HCEC 1CT (cell line): ENCODE data around the gene GHRHR.

Source experiments
- DNase-seq: peaks from one replicate; pipeline ENCODE4 v3.0.0-alpha.2; 2017

The GHRHR gene

DNA sequence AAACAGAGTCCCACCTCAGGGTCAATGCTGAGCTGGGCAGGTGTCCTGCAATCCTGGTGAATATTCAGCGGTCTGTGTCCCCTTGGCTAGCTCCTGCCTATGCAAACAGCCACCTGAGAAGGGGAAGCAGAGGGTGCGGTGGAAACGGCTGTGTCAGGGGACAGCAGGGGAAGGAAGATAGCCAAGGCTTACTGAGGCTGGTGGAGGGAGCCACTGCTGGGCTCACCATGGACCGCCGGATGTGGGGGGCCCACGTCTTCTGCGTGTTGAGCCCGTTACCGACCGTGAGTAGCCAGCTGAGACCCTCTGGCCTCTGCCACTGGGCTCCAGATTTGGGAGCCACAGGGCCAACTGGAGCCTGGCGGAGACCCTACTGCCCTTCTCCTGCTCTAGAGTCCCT lies at the start of gene GHRHR:
Gene GHRHR (plus strand): TSS at position 112 of the 400 bp plus-strand sequence. CDS start 116 bp downstream, at position 228.
- DNase-seq: no peak

DNA sequence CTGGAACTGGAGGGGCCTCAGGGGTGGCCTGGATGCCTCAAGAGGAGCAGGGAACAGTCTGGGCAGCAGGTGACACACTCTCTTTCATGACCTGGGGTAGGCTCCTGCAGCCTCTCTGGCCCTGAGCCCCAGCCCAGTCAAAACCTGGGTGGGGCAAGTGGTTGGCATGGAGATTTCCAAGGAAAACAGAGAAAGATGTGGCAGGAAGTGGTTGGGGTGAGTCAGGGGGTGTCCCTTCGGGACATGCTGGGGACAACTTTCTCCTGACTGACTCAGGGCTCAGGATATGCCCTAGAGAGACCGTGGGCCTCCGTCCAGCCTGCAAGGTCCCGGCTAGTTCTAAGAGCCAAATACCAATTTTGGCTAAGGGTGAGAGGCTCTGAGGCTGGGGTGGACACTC lies 49.2 kb upstream of the GHRHR start:
- no peak for DNase-seq

DNA sequence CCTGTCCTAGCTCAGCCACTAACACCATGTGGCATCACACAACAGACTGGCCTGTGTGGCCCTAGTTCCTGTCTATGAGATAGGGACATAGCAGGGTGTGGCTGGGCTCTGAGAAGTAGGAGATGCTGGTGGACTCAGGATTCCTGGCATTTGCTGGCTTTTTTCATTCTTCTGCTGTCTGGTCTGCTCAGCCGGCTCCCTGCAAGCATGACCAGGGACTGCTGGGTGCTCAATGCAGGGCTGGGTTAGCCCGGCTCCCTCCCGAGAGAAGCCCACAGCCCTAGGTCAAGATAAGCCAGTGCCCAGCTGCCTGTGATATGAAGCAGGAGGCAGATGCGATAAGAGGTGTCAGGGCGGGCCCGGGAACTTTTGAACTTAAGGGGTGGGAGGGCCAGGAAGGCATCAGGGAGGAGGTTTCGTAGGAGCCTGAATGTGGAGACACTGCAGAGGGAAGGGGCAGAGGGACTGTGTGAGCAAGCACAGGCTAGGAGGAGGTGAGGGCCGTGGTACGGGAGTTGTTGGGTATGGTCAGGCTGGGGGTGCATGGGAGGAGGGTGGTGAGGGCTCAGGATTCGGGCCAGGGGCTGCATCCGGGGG lies 48.6 kb upstream of the GHRHR start:
- DNase-seq: no peak

DNA sequence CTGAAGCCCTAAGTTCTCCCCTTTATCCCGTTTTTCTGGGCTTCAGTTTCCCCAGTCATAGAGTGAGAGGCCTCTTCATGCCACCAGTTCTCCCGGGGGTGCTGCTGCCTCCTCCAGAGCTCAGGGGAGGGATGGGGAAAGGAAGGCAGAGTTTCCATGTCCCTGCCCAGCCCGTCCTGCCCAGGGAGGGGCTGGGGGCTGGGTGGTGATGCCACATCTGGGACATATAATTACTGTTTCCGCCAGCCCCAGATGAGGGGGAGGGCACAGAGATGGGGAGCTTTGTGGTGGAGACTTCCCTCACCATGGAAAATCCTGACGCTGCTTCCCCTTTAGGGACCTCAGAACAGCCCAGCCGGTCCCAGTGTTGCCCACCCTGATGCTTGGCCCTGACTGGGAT lies 48.0 kb upstream of the GHRHR start:
- no peak for DNase-seq

GRCh38 chr7:30916255-30916654 lies 47.5 kb upstream of the GHRHR start:
- DNase-seq: no peak

- no peak for DNase-seq
Observed at GRCh38 chr7:30916767-30917166, 47.0 kb upstream of the GHRHR start.

DNA sequence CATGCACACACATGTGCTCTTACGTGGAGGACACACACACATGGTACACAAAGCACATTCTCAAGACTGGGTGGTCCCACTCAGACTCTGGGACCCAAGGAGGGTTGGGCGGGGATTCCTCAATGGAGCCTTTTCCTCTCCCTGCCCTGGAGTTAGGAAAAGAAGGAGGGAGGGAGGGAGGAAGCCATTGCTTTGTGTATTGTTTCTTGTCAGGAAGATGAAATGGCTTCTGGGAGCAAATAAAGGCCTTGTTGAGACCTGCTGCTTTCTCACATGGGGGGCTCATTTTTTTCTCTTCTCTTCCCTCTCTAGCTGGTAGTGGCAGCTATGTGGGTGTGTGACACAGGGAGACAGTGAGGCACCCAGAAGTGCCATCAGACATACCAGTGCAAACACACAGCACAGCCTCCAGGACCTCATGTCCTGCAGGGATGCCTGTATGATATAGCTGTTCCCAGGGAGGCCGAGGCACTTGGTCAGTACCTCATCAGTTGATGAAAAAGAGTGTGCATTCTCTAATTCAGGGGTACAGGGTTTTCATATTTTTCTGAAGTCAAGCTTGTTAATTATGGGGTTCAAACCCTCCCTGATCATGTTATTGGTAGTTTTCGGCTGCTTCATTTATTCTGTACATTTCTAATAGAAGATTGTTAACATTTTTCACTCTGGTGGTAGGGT lies 46.4 kb upstream of the GHRHR start:
- no peak for DNase-seq

GRCh38 chr7:30918676-30919075 lies 45.1 kb upstream of the GHRHR start:
- DNase-seq: no peak

- DNase-seq: no peak
Observed at GRCh38 chr7:30920021-30920583, 43.7 kb upstream of the GHRHR start.

- DNase-seq: no peak
Observed at GRCh38 chr7:30920584-30921539, 42.9 kb upstream of the GHRHR start.

- no peak for DNase-seq
Observed at GRCh38 chr7:30921540-30922401, 42.0 kb upstream of the GHRHR start.

DNA sequence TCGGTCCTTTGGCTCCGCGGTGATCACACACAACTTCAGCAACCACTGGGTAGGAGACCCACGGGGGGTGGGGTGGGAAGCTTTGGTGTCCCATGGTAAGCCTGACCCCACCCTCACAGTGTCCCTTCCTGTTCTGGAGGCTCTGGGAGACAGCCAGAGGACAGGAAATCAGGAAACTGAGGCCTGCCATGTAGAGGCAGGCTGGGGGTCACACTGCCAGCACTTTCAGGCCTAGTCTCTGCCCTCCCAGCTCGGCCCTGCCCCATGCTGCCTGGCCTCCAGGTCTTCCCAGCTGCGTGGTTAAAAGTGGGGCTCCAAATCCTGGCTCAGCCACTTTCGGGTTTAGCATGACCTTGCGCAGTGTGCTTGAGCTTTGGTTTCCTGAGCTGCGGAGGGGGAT lies 41.2 kb upstream of the GHRHR start:
- DNase-seq: no peak

DNA sequence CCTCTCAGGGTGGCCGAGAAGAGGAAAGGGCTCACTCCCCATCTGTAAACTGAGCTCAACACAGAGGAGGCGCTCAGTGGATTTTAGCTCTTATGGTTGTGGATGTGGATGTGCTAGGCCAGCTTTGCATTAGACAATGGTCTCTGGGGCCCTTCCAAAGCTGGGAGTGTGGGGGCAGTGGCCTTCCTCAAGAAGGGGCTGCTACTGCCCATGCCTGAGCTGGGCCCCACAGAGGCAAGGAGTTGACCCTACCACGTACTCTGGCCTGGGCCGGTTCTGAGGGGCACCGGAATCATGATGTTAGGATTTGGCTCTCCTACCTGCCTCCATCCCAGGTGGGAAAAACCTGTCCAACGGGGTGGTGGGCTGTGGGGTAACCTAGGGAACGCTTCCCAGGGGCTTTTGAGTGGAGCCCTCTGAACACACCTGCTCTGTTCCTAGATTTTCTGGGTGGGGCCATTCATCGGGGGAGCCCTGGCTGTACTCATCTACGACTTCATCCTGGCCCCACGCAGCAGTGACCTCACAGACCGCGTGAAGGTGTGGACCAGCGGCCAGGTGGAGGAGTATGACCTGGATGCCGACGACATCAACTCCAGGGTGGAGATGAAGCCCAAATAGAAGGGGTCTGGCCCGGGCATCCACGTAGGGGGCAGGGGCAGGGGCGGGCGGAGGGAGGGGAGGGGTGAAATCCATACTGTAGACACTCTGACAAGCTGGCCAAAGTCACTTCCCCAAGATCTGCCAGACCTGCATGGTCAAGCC lies 40.6 kb upstream of the GHRHR start:
- no peak for DNase-seq

- no peak for DNase-seq
Observed at GRCh38 chr7:30923774-30924413, 39.9 kb upstream of the GHRHR start.

DNA sequence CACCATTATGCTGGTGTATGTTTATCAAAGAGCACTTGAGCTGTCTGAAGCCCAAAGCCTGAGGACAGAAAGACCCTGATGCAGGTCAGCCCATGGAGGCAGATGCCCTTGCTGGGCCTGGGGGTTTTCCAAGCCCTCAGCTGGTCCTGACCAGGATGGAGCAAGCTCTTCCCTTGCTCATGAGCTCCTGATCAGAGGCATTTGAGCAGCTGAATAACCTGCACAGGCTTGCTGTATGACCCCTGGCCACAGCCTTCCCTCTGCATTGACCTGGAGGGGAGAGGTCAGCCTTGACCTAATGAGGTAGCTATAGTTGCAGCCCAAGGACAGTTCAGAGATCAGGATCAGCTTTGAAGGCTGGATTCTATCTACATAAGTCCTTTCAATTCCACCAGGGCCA lies 39.1 kb upstream of the GHRHR start:
- no peak for DNase-seq

GRCh38 chr7:30925117-30925516 lies 38.6 kb upstream of the GHRHR start:
- no peak for DNase-seq

DNA sequence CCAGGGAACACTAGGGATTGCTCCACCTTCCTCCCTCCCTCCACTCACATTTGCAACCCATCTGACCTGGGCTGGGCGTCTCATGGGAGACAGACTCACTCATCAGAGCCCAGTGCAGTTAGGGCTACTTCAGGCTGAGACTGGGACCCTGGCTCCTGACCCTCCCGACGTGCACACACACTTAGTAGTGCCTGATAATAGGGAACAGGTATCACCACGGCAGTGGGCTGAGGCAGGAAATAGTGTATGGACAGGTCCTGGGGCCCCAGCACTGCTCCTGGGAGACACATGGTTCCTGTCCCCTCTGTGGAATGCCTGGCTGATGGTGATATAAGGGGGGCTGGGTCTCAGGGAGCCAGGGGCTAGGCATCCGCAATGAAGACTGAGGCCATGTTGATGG lies 37.8 kb upstream of the GHRHR start:
- DNase-seq: no peak

- DNase-seq: no peak
Observed at GRCh38 chr7:30926313-30926712, 37.4 kb upstream of the GHRHR start.

- DNase-seq: no peak
Observed at GRCh38 chr7:30927040-30927439, 36.7 kb upstream of the GHRHR start.

DNA sequence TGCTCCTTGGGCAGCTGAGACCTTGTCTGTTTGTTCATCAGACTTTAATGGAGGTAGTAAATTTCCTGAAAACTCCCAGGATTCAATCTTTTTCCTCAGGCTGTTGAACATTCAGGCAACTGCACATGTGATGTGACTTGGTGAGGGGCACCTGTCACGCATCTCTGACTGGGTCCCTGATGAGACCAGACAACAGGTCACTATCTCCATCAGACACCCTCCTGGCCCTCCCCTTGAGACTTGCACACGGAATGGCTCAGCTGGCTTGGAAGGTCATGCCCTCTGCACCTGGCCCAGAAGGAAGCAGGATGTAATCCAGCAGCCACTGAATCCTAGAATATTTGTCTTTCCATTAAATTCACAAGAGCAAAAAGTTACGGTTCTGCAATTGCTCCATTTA lies 36.2 kb upstream of the GHRHR start:
- DNase-seq: no peak

- DNase-seq: no peak
Observed at GRCh38 chr7:30928254-30928872, 35.4 kb upstream of the GHRHR start.
